T follicular helper cell (primary cell): ENCODE results near the gene LRRC49.
"Not testable (repeated sequence)": the region's sequence is repeated elsewhere in the genome, so short reads cannot be mapped to it uniquely, and the experiment has no call there.

Experiments
- DNase-seq: peaks from one replicate; pipeline ENCODE4 v3.0.0-alpha.2; 2020; ENCODE audit warnings: low read depth
- total RNA-seq, 2 experiments: gene quantifications; one replicate each; lab custom pipeline; 2026; lab: John Stamatoyannopoulos, UW

LRRC49 gene, protein sequence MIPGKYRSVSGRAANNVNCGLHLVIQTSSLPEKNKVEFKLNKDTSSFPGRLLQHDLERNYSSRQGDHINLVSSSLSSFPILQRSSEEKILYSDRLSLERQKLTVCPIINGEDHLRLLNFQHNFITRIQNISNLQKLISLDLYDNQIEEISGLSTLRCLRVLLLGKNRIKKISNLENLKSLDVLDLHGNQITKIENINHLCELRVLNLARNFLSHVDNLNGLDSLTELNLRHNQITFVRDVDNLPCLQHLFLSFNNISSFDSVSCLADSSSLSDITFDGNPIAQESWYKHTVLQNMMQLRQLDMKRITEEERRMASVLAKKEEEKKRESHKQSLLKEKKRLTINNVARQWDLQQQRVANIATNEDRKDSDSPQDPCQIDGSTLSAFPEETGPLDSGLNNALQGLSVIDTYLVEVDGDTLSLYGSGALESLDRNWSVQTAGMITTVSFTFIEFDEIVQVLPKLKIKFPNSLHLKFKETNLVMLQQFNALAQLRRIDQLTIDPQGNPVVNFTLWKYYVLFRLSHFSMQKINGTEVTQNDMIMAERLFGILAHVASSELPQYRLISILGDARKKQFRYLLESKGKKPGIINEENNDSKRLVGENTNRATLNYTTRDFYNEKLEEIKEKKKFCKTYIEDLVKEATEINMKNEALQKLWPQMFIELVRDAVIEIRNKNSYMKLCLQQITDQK
- total RNA-seq, result 0.42 to 0.87 reads per million in 2 experiments

DNA sequence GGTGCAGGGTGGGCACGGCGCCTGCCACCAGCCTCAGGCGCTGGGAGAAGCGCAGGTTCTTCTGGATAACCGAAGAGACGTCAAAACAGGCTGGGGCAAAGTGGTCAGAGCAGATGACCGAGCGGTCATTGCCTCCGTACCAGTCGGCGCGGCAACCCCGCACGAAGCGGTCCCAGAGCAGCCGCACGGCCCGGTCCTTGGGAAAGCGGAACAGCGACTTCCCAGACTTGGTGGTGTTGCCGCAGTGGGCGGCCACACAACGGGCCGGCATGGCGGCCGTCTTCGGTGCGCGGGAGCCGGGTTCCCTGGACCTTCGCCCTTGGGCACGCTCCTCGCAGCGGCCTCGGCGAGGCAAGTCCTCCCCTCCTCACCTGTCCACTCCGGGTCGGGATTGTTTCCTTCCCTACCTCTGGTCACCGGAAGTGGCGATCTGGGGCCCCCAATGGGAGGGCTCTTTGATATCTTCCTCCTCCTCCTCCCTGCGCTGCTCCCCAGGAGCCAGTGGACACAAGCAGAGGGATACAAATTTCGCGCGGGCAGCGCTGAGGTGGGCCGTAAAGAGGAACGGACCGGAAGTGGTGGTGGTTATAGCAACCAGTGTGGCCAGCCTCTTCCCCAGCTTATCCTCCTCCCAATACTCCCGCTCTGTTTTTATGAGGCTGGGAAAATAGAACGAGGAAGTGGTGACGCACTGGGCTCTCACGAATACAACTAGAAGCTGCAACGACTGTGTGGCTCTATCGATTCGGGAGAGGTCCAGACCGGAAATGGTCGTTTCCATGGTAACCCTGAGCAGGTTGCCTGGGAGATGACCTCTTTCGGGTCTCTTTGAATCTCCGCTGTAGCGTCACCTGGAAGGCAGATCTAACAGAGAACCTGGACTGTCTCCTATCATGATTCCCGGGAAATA, at the start of gene LRRC49, which contains the start of gene THAP10:
LRRC49 (plus strand) TSS at position 825 of the 910 bp plus-strand sequence; CDS start at position 894, 69 bp downstream.
THAP10 (minus strand) TSS at position 432 of the 910 bp plus-strand sequence; CDS start at position 271, 161 bp downstream.
- no peak for DNase-seq

DNA sequence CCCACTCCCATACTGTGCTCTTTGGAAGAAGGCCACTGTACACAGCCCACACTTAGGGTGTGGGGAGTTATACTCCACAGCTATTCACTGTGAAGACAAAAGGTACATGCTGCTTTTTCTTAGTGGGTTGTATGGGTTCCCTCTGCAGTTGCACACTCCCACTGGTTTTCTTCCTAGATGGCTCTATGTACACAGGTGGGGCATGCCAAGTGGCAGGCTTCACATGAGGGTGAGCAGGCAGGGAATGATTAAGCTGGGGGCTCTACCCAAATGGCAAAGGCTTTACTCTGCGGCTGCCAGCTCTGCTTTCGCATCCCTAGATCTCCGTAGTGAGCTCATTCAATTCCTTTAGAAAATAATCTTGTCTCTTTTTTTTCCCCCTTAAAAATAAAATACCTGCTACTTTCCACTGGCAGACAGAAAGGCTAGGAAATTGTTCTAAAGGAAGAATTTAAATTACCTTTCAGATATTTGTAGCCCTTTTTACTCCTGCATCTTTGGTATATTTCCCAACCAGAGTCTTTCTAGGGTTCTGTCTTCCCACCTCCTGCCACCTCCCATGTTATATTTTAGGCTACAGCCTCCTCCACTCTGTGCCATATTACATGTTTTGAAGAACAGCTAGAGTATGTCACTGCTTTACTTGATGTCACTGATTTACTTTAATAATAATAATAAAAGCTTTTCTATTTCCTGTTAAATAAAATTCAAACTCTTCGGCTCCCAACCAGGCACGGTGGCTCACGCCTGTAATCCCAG, 46.8 kb upstream of the LRRC49 start:
- no peak for DNase-seq

DNA sequence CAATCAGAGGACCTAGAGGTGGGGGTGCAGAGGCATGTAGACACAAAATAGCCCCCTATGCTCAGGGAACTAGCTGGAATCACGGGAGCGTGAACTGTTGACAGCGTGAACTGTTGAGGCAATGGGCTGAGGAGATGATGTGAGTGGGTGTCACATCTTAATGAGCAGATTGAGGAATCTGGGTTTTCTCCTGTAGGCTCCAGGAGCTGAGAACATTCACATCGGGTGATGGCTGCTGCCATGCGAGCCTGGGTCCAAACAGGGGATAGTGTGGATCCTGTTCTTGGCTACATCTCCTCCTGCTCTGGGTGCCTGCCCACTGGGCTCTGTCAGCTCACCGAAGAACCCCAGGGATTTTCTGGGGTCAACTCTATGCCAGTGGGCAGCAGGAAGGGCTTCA, 40.7 kb upstream of the LRRC49 start:
- no peak for DNase-seq

DNA sequence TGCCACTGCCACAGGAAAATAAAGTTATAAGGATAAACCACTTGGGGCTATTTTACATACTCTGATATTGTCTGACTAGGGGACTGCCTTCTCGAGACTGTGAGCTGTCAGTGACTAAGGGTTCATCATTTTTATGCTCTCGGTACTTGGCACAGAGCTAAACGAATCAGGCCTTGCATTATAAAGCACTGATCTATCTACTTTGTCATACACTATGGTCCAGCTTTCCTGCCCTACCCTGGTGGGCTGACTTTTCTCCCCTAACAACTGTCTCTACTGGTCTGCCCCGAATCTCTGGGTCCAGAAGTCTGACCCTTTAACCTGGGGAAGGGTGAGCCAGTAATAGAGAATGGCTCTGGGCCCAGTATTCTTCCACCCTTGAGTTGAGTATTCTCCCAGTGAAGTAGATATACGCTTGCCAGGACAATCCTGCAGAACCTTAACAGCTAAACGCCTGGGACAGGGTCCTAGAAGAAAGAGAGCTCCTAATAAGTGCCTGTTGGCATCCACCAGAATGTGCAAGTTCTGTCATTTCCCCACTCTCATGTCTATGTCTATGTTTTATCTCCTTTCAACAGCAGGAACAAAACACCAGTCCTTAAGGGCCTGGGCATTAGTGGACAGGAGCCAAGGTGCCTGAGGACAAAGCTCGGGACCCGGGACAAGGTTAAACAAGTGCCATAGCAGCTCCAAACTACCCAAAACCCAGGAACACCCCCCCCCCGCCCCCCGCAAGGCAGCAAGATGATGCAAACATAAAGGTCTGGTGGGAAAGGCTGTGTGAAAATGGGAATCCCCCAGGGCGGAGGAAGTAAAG, 39.9 kb upstream of the LRRC49 start:
- no peak for DNase-seq

DNA sequence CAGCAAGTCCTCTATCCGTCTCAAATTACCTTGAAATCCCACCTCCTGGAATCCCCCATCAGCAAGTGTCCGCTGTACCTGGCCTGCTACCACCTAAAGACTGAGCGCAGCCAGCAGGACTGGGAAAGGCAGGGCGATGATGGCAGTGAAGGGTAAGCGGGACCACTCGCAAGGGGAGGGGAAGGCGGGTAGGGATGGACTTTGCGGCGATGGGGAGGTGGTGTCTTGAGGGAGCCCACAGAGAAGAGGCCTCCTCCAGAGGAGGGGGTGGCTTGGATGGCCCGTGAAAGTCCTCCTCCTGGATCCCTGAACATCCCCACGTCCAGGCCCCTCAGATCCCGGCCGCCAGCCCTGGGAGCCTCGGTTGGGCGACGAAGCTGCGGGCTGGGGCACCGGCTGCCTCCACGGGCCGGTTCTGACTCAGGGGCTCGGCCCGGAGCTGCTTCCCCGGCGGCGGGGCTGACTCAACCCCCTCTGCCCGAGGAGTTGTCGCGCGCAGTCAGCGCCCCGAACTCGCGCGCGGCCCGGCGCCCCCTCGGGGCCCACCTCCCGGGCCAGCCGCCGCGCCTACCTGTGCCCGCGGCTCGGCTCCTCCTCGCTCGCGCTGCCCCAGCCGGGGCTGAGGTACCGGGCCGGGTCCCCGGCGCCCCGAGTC, 39.2 kb upstream of the LRRC49 start:
- no peak for DNase-seq

DNA sequence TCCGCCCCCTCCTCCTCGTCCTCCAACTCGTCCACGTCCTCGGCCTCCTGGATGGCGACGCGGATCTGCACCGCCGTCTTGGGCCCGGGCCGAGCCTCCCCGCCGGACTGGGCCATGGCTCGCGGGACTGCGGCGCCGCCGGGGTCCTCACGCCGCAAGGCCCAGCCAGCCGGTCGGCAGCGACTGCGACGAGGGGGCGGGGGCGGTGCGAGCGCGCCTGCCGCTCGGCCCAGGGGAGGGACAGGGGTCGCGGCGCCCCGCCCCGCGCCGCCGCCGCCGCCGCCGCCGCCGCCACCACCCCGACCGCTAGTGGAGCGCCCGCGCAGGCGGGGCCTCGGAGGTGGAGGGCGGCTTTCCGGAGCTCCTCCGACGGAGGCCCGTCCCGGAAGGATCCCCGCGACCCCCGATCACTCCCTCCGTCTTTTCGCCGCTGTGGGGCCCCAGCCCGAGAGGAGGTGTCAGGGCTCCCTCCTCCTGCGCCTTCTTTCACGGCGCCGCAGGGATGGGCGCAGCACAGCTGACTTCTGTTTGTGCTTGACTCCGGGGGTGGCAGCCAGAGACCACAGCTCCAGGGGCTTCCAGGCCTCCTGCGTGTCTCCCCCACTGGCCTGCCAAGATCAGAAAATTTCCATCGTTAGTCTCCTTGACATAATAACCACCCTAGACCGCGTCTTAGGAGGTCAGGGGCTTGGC, 38.5 kb upstream of the LRRC49 start, which contains the start of gene LARP6:
LARP6 (minus strand) TSS at position 185 of the 693 bp plus-strand sequence; CDS start at position 116, 69 bp downstream.
- no peak for DNase-seq

DNA sequence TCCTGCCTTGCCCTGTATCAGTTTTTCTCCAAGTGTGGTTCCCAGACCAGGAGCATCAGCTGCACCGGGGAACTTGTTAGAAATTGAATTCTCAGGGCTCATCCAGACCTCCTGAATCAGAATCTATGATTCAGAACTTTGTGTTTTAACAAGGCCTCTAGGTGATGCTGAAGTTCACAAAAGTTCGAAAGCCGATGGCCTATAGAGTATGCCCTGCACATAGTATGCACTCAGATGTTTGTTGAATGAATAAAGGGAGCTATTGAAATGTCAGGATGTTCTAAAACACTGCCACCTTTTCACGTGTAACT, 38.0 kb upstream of the LRRC49 start:
- no peak for DNase-seq

DNA sequence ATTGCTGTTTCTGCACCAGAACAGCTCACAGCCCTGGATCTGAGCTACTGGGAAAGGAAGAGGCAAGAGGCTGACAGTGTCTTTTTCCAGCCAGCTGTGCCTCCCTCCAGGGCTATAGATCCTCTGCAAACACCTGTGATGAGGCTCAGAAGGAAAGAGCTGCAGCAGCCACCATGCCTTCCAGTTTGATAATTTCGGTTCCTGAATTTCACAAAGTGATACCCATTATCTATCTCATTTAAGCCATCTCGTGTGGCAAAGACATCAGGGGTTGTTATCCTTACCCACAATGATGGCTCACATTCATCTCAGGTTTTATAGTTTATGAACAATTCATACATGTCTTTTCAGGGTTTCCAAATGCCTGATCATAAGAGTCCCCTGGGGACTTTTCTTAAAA, 36.9 kb upstream of the LRRC49 start:
- no peak for DNase-seq

DNA sequence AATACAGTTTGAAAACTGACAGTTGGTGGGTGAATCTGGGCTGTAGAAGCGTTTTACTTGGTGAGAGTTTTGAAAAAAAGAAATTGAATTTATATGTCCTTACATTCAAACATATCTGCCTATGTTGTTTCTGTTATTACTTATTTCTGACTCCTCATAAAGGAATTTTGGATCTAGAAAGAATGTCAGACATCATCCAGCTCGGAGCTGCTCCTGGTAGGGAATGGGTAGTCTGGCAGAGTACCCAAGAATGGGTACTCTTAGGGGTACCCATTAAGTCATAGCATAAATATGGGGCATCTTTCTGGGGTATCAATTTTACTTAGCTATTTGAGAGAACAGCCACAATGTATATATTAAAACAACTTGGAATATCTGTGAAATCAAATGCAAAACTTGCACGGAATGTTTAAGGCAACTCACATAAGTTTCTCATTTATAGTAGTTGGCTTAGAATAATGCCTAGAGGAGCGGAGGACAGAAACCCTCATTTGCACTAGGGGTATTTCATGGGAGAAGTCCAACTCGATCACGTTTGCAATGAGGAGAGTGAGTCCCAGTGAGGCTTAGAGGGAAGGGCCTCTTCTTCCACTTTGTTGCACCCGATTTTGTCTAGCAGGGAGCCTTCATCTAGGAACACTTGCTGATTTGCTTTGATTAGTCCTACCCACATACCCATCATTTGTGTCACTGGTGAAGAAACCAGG, 36.3 kb upstream of the LRRC49 start:
- DNase-seq, result no peak

DNA sequence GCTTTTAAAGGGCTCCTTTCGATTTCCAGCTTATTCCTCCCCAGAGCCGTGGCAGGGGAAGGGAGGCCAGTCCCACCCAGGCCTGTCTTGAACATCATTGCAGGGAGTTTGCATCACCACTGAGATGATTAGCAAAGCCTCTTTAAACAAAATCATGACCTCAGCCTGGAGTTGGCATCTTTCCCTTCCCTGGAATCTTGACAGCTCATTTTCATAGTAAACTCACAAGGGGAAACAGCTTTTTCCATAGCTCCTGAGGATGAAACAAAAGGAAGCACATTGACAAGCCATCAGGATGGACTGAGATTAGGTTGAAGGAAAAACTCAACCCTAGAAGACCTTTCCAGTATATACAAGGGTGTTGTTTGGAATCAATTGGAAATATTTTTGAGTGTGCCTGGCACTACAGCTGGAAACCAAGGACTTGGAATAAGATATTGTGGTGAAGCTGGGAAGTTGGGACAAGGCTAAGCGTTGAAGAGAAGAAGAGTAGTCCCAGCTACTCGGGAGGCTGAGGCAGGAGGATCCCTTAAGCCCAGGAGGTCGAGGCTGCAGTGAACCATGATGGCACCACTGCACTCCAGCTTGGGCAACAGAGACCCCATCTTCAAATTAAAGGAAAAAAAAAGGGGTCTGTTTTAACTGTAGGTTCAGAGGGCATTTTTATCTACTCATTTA, 35.6 kb upstream of the LRRC49 start:
- DNase-seq, result no peak

DNA sequence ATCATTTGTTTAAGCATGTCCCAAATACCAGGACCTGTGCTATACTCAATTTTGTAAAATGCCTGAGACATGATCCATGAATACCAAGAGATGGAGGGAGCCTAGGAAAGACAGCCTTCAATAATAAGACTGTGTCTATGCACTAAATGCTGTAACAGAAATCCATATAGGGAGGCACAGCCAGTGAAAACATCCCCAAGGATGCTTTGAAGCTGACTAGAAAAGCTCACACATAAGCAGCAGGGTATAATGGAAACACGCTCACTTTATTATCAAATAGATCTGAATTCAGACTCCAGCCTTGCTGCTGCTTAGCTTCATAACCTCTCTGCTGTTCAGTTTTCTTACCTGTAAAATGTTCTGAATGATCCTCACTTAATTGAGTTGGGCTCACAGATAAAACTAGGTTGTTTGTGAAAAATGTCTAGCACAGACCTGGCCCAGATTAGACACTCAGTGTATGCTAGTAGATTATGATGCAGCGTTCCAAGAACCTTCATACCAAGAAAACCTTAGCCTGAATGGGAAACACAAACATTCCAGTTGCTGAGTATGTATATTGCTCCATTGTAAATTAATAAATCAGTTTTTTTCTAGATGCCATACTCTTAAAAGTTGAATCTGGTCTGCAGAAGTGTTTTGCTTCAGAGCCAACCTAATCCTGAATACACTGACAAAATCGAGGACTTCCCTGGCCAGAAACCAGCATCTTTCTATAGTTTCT, 34.9 kb upstream of the LRRC49 start:
- DNase-seq, result no peak

DNA sequence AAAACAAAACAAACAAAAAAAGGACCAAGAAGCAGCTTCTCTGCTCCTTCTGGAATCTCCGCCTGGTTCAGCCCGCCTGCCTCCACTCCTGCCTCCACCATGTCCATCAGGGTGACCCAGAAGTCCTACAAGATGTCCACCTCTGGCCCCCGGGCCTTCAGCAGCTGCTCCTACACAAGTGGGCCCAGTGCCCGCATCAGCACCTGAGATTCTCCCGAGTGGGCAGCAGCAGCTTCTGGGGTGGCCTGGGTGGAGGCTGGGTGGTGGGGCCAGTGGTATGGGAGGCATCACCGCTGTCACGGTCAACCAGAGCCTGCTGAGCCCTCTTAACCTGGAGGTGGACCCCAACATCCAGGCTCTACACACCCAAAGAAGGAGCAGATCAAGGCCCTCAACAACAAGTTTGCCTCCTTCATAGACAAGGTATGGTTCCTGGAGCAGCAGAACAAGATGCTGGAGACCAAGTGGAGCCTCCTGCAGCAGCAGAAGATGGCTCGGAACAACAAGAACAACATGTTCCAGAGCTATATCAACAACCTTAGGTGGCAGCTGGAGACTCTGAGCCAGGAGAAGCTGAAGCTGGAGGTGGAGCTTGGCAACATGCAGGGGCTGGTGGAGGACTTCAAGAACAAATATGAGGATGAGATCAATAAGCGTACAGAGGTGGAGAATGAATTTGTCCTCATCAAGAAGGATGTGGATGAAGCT, 33.9 kb upstream of the LRRC49 start:
- DNase-seq, result not testable (repeated sequence)

DNA sequence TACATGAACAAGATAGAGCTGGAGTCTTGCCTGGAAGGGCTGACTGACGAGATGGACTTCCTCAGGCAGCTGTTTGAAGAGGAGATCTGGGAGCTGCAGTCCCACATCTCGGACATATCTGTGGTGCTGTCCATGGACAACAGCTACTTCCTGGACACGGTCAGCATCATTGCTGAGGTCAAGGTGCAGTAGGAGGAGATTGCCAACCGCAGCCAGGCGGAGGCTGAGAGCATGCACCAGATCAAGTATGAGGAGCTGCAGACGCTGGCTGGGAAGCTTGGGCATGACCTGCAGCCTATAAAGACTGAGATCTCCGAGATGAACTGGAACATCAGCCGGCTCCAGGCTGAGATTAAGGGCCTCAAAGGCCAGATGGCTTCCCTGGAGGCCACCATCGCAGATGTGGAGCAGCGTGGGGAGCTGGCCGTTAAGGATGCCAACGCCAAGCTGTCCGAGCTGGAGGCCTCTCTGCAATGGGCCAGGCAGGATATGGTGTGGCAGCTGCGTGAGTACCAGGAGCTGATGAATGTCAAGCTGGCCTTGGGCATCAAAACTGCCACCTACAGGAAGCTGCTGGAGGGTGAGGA, 33.2 kb upstream of the LRRC49 start:
- no peak for DNase-seq

DNA sequence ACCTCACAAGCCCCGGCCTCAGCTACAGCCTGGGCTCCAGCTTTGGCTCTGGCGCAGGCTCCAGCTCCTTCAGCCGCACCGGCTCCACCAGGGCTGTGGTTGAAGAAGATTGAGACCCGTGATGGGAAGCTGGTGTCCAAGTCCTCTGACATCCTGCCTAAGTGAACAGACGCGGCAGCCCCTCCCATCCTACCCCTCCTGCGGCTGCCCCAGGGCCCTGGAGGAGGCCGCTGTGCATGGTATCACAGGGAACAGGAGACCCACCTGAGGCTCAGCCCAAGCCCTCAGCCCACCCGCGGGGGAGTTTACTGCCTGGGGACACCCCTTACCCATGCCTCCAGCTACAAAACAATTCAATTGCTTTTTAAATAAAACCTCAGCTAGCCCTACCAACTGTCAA, 32.6 kb upstream of the LRRC49 start:
- DNase-seq, result no peak

DNA sequence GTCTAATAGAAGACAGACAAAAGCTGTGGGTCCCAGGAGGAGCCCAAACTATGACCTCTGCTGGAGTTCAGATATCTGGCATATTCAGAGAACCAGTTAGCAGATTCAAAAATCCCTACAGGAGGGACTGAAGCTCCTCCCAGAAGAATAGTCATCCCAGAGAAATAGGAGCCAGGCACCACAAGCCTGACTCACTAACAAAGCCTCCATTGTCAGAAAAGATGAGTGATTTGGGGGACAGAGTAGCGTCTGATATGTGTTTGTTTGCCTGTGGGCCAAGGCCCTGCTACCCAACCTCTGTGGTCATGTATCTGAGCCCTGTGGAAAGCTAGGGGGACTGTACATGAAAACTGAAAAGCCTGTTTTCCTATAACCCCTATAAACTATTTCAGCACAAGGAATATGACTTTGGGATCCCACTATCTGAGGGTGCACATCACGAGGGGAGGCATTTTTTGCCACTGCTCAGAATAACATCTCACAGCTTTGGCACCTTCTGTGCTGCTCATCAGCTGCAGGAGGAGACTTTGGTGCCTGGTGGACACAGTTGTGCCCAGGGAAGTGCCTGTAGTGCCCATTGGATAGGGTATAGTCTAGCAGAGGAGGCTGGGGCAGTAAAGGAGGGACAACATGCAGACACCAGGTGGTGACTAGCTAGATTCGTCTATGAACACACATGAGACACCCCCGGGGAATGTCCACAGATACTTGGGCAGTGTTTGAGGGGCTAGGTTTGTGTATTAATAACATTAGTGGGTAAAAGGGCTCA, 29.0 kb upstream of the LRRC49 start:
- DNase-seq, result no peak
